Motor neuron (in vitro differentiated cells): Measurements from ENCODE around the gene GLS2. TPM values are rescaled to one million over a fixed set of nuclear protein-coding genes. Genes with fewer than 3 reads are reported as not detected.

Experiments
- total RNA-seq, 8 experiments: library from RNA; unstranded; fragments of 300-600 nt; gene quantifications; 2 replicates each; pipeline versions ENCODE4 v1.2.3 to v1.2.4, GENCODE V29; 2022

Gene GLS2
- total RNA-seq, 8 experiments from 2014 or later = 0.46 to 4.3 (median 2.8) TPM

Other genes with a start within 250 kb of the GLS2 start
- gene ANKRD52, start 229.8 kb downstream of the GLS2 start, total RNA-seq = 10 to 100 TPM in 6 of 8 experiments, 1 to 10 TPM in 2; 5.3 to 30.7 (median 12.0) TPM
- 10 to 100 TPM in 7 of 8 experiments, 1 to 10 TPM in 1; 6.8 to 17.4 (median 14.3) TPM for gene COQ10A, start 221.2 kb downstream of the GLS2 start, total RNA-seq
- 100 to 1,000 TPM in 5 of 8 experiments, 10 to 100 TPM in 3; 66.8 to 208 (median 106) TPM for gene CS, start 187.8 kb downstream of the GLS2 start, total RNA-seq
- gene CNPY2, start 172.2 kb downstream of the GLS2 start, total RNA-seq = 100 to 1,000 TPM; 102 to 231 (median 141) TPM
- 10 to 100 TPM; 20.3 to 97.3 (median 30.4) TPM for gene PAN2, start 154.2 kb downstream of the GLS2 start, total RNA-seq
- gene IL23A, start 149.3 kb downstream of the GLS2 start, total RNA-seq = 1 to 10 TPM in 4 of 8 experiments, under 1 TPM in 4; 0.28 to 3.8 (median 1.1) TPM
- 100 to 1,000 TPM in 3 of 8 experiments, 10 to 100 TPM in 5; 26.5 to 458 (median 72.4) TPM for gene STAT2, start 128.1 kb downstream of the GLS2 start, total RNA-seq
- gene APOF, start 125.3 kb downstream of the GLS2 start, total RNA-seq = under 1 TPM in 7 of 8 experiments, not detected in 1; 0.14 to 0.76 (median 0.36) TPM
- gene TIMELESS, start 38.7 kb downstream of the GLS2 start, total RNA-seq = 10 to 100 TPM in 7 of 8 experiments, 1 to 10 TPM in 1; 3.4 to 62.8 (median 19.2) TPM
- gene MIP, start 33.5 kb downstream of the GLS2 start, total RNA-seq = 1 to 10 TPM in 3 of 8 experiments, under 1 TPM in 5; 0.16 to 2.7 (median 0.44) TPM
- gene SPRYD4, start 19.6 kb downstream of the GLS2 start, total RNA-seq = 1 to 10 TPM; 1.3 to 8.5 (median 2.2) TPM
- 10 to 100 TPM in 3 of 8 experiments, 1 to 10 TPM in 5; 2.6 to 12.9 (median 6.0) TPM for gene RBMS2, start 33.7 kb upstream of the GLS2 start, total RNA-seq
- 100 to 1,000 TPM in 1 of 8 experiments, 10 to 100 TPM in 7; 19.8 to 101 (median 44.2) TPM for gene BAZ2A, start 142.2 kb upstream of the GLS2 start, total RNA-seq
- 1,000 to 10,000 TPM in 2 of 8 experiments, 100 to 1,000 TPM in 6; 542 to 1,138 (median 840) TPM for gene ATP5F1B, start 157.8 kb upstream of the GLS2 start, total RNA-seq
- 100 to 1,000 TPM; 145 to 328 (median 187) TPM for gene PTGES3, start 200.1 kb upstream of the GLS2 start, total RNA-seq
- gene NACA, start 237.1 kb upstream of the GLS2 start, total RNA-seq = 1,000 to 10,000 TPM; 1,543 to 3,132 (median 1,968) TPM